ENCODE measurements around the gene PAAF1. TPM values are rescaled to one million over a fixed set of nuclear protein-coding genes. Genes with fewer than 3 reads are reported as not detected.

The PAAF1 gene
- total RNA-seq, 2 donors from 2014 or later = 31.3 to 74.3 TPM

- Histone ChIP-seq H3K9me3 (ENCODE audit: control insufficient read depth, low read length) (no peaks in the 10 kb centered on the region), H3K4me3 (ENCODE audit: low read length) (no peak overlapping the region), H3K4me1 (ENCODE audit: control insufficient read depth, insufficient read depth, low read length) (no peaks in the 10 kb centered on the region), H3K27me3 (ENCODE audit: control insufficient read depth, insufficient read depth, low read length, poor library complexity, severe bottlenecking) (no peaks in the 10 kb centered on the region), H3K36me3 (ENCODE audit: control insufficient read depth, insufficient read depth, low read length) (peaks cover 57% of the 10 kb centered on the region), H3K9ac (ENCODE audit: extremely low read depth, low read length, poor library complexity, severe bottlenecking) (no peak overlapping the region), H3K27ac (ENCODE audit: low read depth, low read length) (no peak overlapping the region)
- DNase-seq = no peak
- H3K4me3 Mint-ChIP-seq = no peak overlapping the region
- 92 to 93% methylated on average over 3 to 4 of the region's 4 CpGs for WGBS, 2 experiments (ENCODE audit: insufficient coverage in 1 of 2, insufficient read length in 1 of 2)
- no peak overlapping the region for H3K27ac Mint-ChIP-seq
- H3K9me3 Mint-ChIP-seq = no peaks in the 10 kb centered on the region
- peaks cover 47% of the 10 kb centered on the region for H3K36me3 Mint-ChIP-seq (ENCODE audit: low read depth)
- H3K4me1 Mint-ChIP-seq = no peaks in the 10 kb centered on the region
- no peaks in the 10 kb centered on the region for H3K27me3 Mint-ChIP-seq (ENCODE audit: insufficient read depth)
- TF ChIP-seq, protein P1, sequence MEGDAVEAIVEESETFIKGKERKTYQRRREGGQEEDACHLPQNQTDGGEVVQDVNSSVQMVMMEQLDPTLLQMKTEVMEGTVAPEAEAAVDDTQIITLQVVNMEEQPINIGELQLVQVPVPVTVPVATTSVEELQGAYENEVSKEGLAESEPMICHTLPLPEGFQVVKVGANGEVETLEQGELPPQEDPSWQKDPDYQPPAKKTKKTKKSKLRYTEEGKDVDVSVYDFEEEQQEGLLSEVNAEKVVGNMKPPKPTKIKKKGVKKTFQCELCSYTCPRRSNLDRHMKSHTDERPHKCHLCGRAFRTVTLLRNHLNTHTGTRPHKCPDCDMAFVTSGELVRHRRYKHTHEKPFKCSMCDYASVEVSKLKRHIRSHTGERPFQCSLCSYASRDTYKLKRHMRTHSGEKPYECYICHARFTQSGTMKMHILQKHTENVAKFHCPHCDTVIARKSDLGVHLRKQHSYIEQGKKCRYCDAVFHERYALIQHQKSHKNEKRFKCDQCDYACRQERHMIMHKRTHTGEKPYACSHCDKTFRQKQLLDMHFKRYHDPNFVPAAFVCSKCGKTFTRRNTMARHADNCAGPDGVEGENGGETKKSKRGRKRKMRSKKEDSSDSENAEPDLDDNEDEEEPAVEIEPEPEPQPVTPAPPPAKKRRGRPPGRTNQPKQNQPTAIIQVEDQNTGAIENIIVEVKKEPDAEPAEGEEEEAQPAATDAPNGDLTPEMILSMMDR (conservative IDR thresholded peaks at IDR 0.05) = no peak
These were observed 37.5 kb downstream of the PAAF1 start for GRCh38 chr11:73914284-73914683.

DNA sequence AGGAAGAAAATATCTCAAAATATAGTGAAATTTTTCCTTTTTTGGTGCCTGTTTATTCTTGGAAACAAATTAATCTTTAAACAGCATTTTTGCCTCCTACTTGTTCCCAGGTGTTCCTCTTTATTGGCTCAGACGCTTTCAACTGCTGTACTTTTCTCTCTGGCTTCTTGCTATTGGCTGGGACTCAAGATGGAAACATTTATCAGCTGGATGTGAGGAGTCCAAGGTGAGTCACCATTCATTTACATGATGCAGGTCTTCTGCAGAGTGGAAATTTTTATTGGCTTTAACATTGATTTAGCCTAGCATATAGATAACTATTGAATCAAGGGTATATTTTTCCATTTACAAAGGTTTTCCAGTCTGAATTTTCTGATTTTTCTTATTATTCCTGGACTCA lies 39.6 kb downstream of the PAAF1 start:
- Histone ChIP-seq H3K36me3 (ENCODE audit: control insufficient read depth, insufficient read depth, low read length) (peaks cover 61% of the 10 kb centered on the region), H3K4me1 (ENCODE audit: control insufficient read depth, insufficient read depth, low read length) (no peaks in the 10 kb centered on the region), H3K9ac (ENCODE audit: extremely low read depth, low read length, poor library complexity, severe bottlenecking) (no peak overlapping the region), H3K27me3 (ENCODE audit: control insufficient read depth, insufficient read depth, low read length, poor library complexity, severe bottlenecking) (no peaks in the 10 kb centered on the region), H3K9me3 (ENCODE audit: control insufficient read depth, low read length) (no peaks in the 10 kb centered on the region), H3K27ac (ENCODE audit: low read depth, low read length) (no peak overlapping the region), H3K4me3 (ENCODE audit: low read length) (no peak overlapping the region)
- Mint-ChIP-seq H3K27me3 (ENCODE audit: insufficient read depth) (no peaks in the 10 kb centered on the region), H3K27ac (no peak overlapping the region), H3K4me1 (no peaks in the 10 kb centered on the region), H3K36me3 (ENCODE audit: low read depth) (peaks cover 45% of the 10 kb centered on the region), H3K9me3 (no peaks in the 10 kb centered on the region), H3K4me3 (no peak overlapping the region)
- TF ChIP-seq, protein P1 (conservative IDR thresholded peaks at IDR 0.05) = no peak
- 83 to 100% methylated on average over 1 of the region's 1 CpG for WGBS, 2 experiments (ENCODE audit: insufficient coverage in 1 of 2, insufficient read length in 1 of 2)
- DNase-seq = no peak

DNA sequence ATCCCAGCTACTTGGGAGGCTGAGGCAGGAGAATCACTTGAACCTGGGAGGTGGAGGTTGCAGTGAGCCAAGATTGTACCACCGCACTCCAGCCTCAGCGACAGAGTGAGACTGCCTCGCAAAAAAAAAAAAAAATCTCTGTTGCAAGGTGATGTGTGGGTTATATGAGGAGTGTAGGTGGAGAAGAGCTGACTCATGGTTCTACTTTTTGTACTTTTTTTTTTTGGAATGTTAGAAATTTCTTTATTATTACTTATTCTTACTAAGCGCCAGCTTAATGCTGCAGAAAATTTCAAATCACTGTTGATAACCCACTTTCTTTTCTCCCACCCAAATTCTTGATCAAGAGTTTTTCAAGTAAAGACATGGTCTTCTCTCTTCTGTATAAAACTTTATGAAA lies 44.4 kb downstream of the PAAF1 start:
- Histone ChIP-seq H3K9me3 (ENCODE audit: control insufficient read depth, low read length) (no peaks in the 10 kb centered on the region), H3K27ac (ENCODE audit: low read depth, low read length) (no peak overlapping the region), H3K9ac (ENCODE audit: extremely low read depth, low read length, poor library complexity, severe bottlenecking) (no peak overlapping the region), H3K4me3 (ENCODE audit: low read length) (no peak overlapping the region), H3K4me1 (ENCODE audit: control insufficient read depth, insufficient read depth, low read length) (no peaks in the 10 kb centered on the region), H3K27me3 (ENCODE audit: control insufficient read depth, insufficient read depth, low read length, poor library complexity, severe bottlenecking) (no peaks in the 10 kb centered on the region), H3K36me3 (ENCODE audit: control insufficient read depth, insufficient read depth, low read length) (peaks cover 35% of the 10 kb centered on the region)
- 90 to 95% methylated on average over 3 to 4 of the region's 4 CpGs for WGBS, 2 experiments (ENCODE audit: insufficient coverage in 1 of 2, insufficient read length in 1 of 2)
- no peak for DNase-seq
- Mint-ChIP-seq H3K27ac (no peak overlapping the region), H3K4me1 (no peaks in the 10 kb centered on the region), H3K27me3 (ENCODE audit: insufficient read depth) (no peaks in the 10 kb centered on the region), H3K36me3 (ENCODE audit: low read depth) (peaks cover 47% of the 10 kb centered on the region), H3K9me3 (no peaks in the 10 kb centered on the region), H3K4me3 (no peak overlapping the region)
- TF ChIP-seq, protein P1 (conservative IDR thresholded peaks at IDR 0.05) = no peak
